WERI-Rb-1 (cell line): Measurements from ENCODE around the gene ITM2C.

Experiments
- DNase-seq: peaks from one replicate; pipeline ENCODE4 v3.0.0-alpha.2; 2020
- H3K27ac ChIP-seq: fragments of 250-450 bp; sonication (Bioruptor Pico); 2 replicates; pipeline ENCODE4 v1.5.1; 2020; ENCODE audit warnings: mild to moderate bottlenecking, moderate library complexity
- H3K27me3 ChIP-seq: fragments of 250-450 bp; sonication (Bioruptor Pico); 2 replicates; pipeline ENCODE4 v1.5.1; 2021; ENCODE audit warnings: mild to moderate bottlenecking, low read depth, moderate library complexity; ENCODE audit not compliant: insufficient read depth, severe bottlenecking
- H3K36me3 ChIP-seq: fragments of 250-450 bp; sonication (Bioruptor Pico); 2 replicates; pipeline ENCODE4 v1.5.1; 2020; ENCODE audit warnings: mild to moderate bottlenecking, moderate library complexity
- H3K4me3 ChIP-seq: 2 replicates; pipeline ENCODE4 v1.5.1; 2011; ENCODE audit warnings: low read depth, mild to moderate bottlenecking, control low read depth, low read length
- H3K9me3 ChIP-seq: fragments of 250-450 bp; sonication (Bioruptor Pico); 2 replicates; pipeline ENCODE4 v1.5.1; 2021; ENCODE audit warnings: mild to moderate bottlenecking, moderate library complexity; ENCODE audit not compliant: severe bottlenecking
- CTCF ChIP-seq: IDR thresholded peaks from 2 replicates; pipeline ENCODE4 v1.5.1; 2011; ENCODE audit warnings: low read depth, mild to moderate bottlenecking, control low read depth, inconsistent platforms, low read length

Gene ITM2C

GRCh38 chr2:230915319-230915718 is 50.6 kb downstream of the ITM2C start:
- H3K27ac ChIP-seq = no peak overlapping the region
- no peaks in the 10 kb centered on the region for H3K36me3 ChIP-seq
- no peaks in the 10 kb centered on the region for H3K9me3 ChIP-seq
- H3K27me3 ChIP-seq = no peaks in the 10 kb centered on the region
- no peak for TF ChIP-seq CTCF
- H3K4me3 ChIP-seq = no peak overlapping the region
- DNase-seq = no peak

- no peak overlapping the region for H3K27ac ChIP-seq
- no peak for DNase-seq
- no peak for TF ChIP-seq CTCF
These were observed 51.5 kb downstream of the ITM2C start for GRCh38 chr2:230916218-230916617.

GRCh38 chr2:230919240-230919639 is 54.5 kb downstream of the ITM2C start:
- Histone ChIP-seq H3K36me3 (no peaks in the 10 kb centered on the region), H3K4me3 (no peak overlapping the region), H3K27me3 (no peaks in the 10 kb centered on the region), H3K9me3 (no peaks in the 10 kb centered on the region), H3K27ac (no peak overlapping the region)
- no peak for DNase-seq
- no peak for TF ChIP-seq CTCF

More at GRCh38 chr2:230916218-230916617, 51.5 kb downstream of the ITM2C start:
- Histone ChIP-seq H3K36me3 (no peaks in the 10 kb centered on the region), H3K27me3 (no peaks in the 10 kb centered on the region), H3K4me3 (no peak overlapping the region), H3K9me3 (no peaks in the 10 kb centered on the region)

GRCh38 chr2:230919681-230920080 is 54.9 kb downstream of the ITM2C start:
- no peak overlapping the region for H3K4me3 ChIP-seq
- no peak overlapping the region for H3K27ac ChIP-seq
- no peak for TF ChIP-seq CTCF
- H3K9me3 ChIP-seq = no peaks in the 10 kb centered on the region
- no peaks in the 10 kb centered on the region for H3K36me3 ChIP-seq
- no peak for DNase-seq
- no peaks in the 10 kb centered on the region for H3K27me3 ChIP-seq

GRCh38 chr2:230920167-230920566 is 55.4 kb downstream of the ITM2C start:
- no peak for TF ChIP-seq CTCF
- Histone ChIP-seq H3K9me3 (no peaks in the 10 kb centered on the region), H3K36me3 (no peaks in the 10 kb centered on the region), H3K27me3 (no peaks in the 10 kb centered on the region), H3K27ac (no peak overlapping the region), H3K4me3 (no peak overlapping the region)
- DNase-seq = no peak

- H3K36me3 ChIP-seq = no peaks in the 10 kb centered on the region
- H3K4me3 ChIP-seq = no peak overlapping the region
- no peaks in the 10 kb centered on the region for H3K27me3 ChIP-seq
- no peak for TF ChIP-seq CTCF
- no peak overlapping the region for H3K27ac ChIP-seq
- no peak for DNase-seq
- H3K9me3 ChIP-seq = no peaks in the 10 kb centered on the region
These were observed 57.3 kb downstream of the ITM2C start for GRCh38 chr2:230921806-230922595.
